Measurements from ENCODE around the gene MARCHF9.

Gene MARCHF9

DNA sequence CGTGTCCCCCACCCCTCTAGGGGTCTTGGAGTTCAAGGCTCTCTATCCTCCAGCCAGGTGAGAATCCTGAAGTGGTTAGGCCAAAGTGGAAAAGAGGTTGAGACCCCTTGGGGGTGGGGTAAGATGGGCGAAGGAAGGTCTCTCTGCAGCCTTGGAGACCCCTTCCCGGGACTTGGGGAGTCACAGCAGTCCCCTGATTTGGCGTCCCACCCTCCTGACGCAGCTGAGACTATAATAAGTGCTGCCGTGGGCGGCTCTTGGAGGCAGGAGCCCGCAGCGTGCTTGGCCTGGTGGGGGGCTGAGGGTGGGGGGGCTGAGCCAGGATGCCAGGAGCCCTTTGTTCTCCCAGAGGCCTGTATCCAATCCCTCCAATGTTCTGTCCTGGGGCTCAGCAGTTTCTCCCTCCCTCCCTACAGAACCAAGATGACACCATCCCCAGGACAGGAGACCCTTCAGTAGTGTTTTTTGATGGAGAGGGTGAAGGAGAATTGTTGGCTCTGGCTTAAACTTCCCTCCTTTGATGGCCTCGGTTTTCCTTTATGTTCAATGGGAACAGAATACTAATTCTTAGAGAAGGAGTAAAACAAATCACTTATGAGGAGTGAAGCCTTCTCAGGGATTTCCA is 14.9 kb upstream of the MARCHF9 start:
- POLR2A ChIA-PET = no interaction called here
- TF ChIP-seq, protein P1, sequence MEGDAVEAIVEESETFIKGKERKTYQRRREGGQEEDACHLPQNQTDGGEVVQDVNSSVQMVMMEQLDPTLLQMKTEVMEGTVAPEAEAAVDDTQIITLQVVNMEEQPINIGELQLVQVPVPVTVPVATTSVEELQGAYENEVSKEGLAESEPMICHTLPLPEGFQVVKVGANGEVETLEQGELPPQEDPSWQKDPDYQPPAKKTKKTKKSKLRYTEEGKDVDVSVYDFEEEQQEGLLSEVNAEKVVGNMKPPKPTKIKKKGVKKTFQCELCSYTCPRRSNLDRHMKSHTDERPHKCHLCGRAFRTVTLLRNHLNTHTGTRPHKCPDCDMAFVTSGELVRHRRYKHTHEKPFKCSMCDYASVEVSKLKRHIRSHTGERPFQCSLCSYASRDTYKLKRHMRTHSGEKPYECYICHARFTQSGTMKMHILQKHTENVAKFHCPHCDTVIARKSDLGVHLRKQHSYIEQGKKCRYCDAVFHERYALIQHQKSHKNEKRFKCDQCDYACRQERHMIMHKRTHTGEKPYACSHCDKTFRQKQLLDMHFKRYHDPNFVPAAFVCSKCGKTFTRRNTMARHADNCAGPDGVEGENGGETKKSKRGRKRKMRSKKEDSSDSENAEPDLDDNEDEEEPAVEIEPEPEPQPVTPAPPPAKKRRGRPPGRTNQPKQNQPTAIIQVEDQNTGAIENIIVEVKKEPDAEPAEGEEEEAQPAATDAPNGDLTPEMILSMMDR (IDR thresholded peaks at IDR 0.05; ENCODE audit: insufficient read depth, low read length, missing control alignments) = no peak
- DNase-seq (ENCODE audit: low read depth, low spot score) = no peak
- CTCF ChIA-PET = interaction anchor here (1.0 to 4.8 kb wide), 5 partner anchors 14 to 165 kb away, joined by 3 to 36 read pairs (median 6); no protein-coding TSS in a partner anchor
- H3K4me3 ChIP-seq (ENCODE audit: low read depth, low read length) = no peak overlapping the region

DNA sequence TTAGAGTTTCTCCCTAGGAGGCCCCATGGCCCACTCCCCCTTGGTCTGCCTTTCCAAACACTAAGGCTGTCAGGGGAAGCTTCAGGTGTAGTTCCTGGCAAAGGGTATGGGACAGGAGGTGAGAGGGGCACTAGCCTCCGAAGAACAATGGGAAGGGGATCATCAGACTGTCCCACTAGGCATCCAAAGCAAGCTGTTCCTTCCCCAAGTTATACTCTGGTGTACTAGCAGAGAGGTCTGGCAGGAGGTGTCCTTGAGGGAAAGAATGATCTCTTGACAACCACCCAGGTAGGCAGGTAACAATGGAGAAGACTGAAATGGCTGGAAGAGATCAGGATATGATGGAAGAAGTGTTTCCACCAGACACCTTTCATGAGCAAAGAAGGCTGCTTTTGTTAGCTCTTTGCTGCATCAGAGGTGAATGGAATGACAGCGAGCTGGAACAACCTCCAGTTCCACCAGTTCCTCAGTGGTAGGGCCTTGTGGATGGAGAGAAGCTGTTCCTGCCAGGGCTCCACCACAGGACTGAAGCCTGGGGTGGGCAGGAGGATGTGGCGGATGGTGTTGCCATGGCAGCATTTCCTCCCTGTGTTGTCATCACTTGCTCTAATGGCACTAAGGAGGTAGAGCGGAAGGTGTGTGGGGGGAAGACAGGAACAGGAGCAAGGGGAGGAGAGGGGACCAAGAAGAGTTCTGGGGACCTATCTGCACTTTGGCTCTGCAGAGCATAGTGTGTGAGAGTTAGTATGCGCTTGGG is 14.1 kb upstream of the MARCHF9 start:
- CTCF ChIA-PET = interaction anchor here (1.0 to 4.7 kb wide), 5 partner anchors 15 to 164 kb away, joined by 3 to 26 read pairs (median 3); no protein-coding TSS in a partner anchor
- H3K4me3 ChIP-seq (ENCODE audit: low read depth, low read length) = no peak overlapping the region
- POLR2A ChIA-PET = no interaction called here
- TF ChIP-seq, protein P1 (IDR thresholded peaks at IDR 0.05; ENCODE audit: insufficient read depth, low read length, missing control alignments) = no peak
- no peak for DNase-seq (ENCODE audit: low read depth, low spot score)

DNA sequence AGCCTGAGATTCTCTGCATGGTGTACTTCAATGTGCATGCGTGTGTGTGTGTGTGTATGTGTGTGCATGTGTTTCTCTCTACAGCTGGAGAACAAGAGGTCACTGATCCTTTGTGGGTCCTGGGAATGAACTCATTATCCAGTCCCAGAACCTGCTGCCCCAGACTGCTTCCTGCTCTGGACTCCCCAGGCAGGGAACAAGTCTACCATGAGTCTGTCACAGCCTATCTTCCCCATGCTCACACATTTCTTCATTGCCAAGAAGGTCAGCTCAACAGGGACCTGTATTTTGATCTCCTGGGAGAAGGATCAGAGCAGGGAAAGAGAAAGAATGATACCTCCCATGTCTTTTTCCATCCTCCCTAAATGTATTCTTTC is 13.5 kb upstream of the MARCHF9 start:
- DNase-seq (ENCODE audit: low read depth, low spot score) = no peak
- H3K4me3 ChIP-seq (ENCODE audit: low read depth, low read length) = no peak overlapping the region
- POLR2A ChIA-PET = no interaction called here
- TF ChIP-seq, protein P1 (IDR thresholded peaks at IDR 0.05; ENCODE audit: insufficient read depth, low read length, missing control alignments) = no peak
- CTCF ChIA-PET = interaction anchor here (0.9 to 4.7 kb wide), 5 partner anchors 15 to 164 kb away, joined by 3 to 26 read pairs (median 3); no protein-coding TSS in a partner anchor

- H3K4me3 ChIP-seq (ENCODE audit: low read depth, low read length) = no peak overlapping the region
- DNase-seq (ENCODE audit: low read depth, low spot score) = no peak
- TF ChIP-seq, protein P1 (IDR thresholded peaks at IDR 0.05; ENCODE audit: insufficient read depth, low read length, missing control alignments) = no peak
- ChIA-PET POLR2A (no interaction called here), CTCF (interaction anchor here (0.9 to 4.7 kb wide), 5 partner anchors 8 to 158 kb away, joined by 3 to 26 read pairs (median 6); no protein-coding TSS in a partner anchor)
Observed at GRCh38 chr12:57741844-57742738, 12.8 kb upstream of the MARCHF9 start.

DNA sequence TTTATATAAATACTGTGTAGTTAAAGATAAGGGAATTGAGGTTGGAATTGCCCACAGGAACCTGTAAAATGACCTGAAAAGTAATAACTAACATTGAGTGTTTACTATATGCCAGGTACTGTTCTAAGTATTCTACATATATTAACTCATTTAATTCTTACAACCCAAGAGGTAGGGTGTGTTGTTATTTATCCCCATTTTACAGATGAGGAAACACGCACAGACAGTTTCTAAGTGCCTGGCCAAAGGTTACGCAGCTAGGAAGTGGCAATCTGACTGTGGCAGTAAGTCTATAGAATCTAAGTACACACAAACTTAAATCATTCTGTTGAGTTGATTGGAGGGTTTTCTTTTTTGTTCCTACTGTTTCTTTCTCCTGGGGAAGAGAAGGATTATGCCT is 11.1 kb upstream of the MARCHF9 start:
- TF ChIP-seq, protein P1 (IDR thresholded peaks at IDR 0.05; ENCODE audit: insufficient read depth, low read length, missing control alignments) = no peak
- H3K4me3 ChIP-seq (ENCODE audit: low read depth, low read length) = no peak overlapping the region
- CTCF ChIA-PET = interaction anchor here (0.8 to 4.7 kb wide), 3 partner anchors 9 to 18 kb away, joined by 3 to 26 read pairs (median 11); no protein-coding TSS in a partner anchor
- DNase-seq (ENCODE audit: low read depth, low spot score) = no peak
- POLR2A ChIA-PET = interaction anchor here (1.5 kb wide), 1 partner anchor 17 kb away, joined by 7 read pairs; no protein-coding TSS in a partner anchor
